GM12892 (cell line): Measurements from ENCODE around the gene ATP1B2.

ENCODE experiments used
- POLR2A ChIP-seq: IDR thresholded peaks from 2 replicates; pipeline ENCODE4 v1.6.1; 2011; ENCODE audit warnings: low read depth, low read length, control low read depth
- POLR2AphosphoS5 ChIP-seq: IDR thresholded peaks from 2 replicates; pipeline ENCODE4 v1.6.1; 2011; ENCODE audit warnings: low read depth, low read length, control low read depth

- TF ChIP-seq POLR2A (no peak), POLR2AphosphoS5 (no peak)
Observed at GRCh38 chr17:7651097-7651664, 455 bp downstream of the ATP1B2 start.
